GM12872 (cell line): ENCODE measurements around the gene PDE6G.

ENCODE experiments used
- CTCF ChIP-seq: IDR thresholded peaks from 3 replicates; pipeline ENCODE4 v1.5.1; 2011; ENCODE audit warnings: low read depth, mild to moderate bottlenecking, low read length, moderate library complexity; ENCODE audit not compliant: insufficient read depth

Gene PDE6G

GRCh38 chr17:81651692-81652091, 4.7 kb downstream of the PDE6G start:
- TF ChIP-seq CTCF, result no peak

DNA sequence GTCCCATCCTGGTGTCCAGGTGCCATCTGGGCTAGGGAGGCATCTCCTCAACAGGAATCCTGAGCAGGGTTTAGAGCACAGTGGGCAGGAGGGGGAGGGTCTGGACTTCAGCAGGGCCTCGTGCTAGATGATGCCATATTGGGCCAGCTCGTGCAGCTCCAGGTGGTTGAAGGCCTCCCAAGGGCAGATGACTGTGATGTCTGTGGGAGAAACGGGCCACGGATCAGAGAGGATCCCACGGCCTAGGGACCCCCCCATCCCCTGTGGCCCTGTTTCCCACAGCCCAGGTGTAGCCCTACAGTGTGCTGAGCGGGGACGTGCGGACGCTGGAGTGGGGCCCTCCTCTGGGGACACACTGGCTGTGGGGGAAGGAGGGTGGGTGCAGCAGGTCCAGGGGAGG, 5.4 kb downstream of the PDE6G start:
- TF ChIP-seq CTCF, result no peak

GRCh38 chr17:81648707-81649085, 7.6 kb downstream of the PDE6G start:
- TF ChIP-seq CTCF, result no peak

DNA sequence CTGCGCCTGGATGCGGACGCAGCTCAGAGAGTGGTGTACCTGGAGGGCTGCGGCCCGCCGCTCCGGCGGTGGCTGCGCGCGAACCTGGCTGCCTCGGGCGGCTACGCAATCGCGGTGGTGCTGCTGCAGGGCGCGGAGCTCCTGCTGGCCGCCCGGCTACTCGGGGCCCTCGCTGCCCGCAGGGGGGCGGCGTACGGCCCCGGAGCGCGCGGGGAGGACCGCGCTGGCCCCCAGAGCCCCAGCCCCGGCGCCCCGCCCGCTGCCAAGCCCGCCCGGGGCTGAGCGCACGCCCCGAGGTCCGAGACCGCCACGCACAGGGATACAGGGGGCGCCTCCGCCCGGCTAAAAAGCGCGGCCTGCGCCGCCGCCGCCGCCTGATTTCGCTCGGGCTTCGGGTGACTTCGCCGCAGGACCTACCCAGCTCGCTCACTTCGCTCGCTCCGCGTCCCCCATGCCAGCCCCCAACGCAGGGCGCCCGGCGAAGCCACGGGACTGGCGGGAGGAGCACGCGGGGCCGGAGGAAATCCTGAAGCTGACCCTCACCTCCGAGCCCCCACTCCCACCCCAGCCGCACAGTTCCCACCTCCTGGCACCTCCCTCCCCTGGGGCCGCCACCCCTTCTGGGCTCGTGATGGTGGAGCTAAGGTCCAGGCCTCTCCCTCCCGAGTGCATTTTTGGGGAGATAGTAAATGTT, 8.2 kb downstream of the PDE6G start:
- TF ChIP-seq CTCF, result no peak

GRCh38 chr17:81647640-81648012, 8.7 kb downstream of the PDE6G start:
- TF ChIP-seq CTCF, result no peak

- no peak for TF ChIP-seq CTCF
These were observed 9.3 kb downstream of the PDE6G start for GRCh38 chr17:81646869-81647600.

GRCh38 chr17:81644976-81645952, 11.1 kb downstream of the PDE6G start:
- TF ChIP-seq CTCF, result no peak
